NCI-H2171 (cell line): Measurements from ENCODE around the gene SRPRB.
"Not testable (repeated sequence)": the region's sequence is repeated elsewhere in the genome, so short reads cannot be mapped to it uniquely, and the experiment has no call there.

Experiments
- DNase-seq: peaks from one replicate; lab custom pipeline; 2025; lab: John Stamatoyannopoulos, UW

The SRPRB gene

DNA sequence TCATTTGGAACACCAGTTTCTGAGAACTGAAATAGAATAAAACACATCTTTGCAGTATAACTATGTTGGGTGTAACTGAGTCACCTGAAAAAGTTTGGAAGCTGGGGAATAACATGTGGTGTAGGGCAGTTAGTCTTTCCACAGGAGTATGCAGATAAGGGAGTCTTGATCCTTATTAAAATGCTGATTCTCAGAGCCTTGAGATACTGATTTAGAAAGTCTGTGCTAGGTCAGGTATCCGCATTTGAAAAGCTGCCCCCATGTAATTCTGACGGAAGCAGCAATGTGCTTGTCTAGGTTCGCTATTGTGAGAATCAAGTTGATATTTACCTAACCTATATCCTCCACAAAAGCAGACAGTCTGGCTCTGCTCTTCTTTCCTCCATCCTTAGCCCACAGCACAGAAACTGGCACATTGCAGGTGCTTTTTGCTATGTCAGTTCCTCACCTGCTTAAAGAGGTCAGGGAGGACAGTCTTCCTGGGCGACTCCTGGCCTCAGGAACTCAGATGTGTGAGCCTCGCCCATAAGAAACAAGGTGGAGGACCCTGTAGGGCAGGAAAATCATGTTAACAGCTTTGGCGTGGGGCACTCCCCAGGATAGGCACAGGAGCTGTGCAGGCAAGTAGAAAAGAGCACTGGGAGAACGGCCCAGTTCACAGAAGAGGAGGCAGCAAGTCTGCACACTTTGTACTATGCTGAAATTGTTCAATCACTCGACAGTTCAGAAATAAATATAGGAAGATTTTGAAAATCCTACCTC lies 27.6 kb upstream of the SRPRB start:
- no peak for DNase-seq

DNA sequence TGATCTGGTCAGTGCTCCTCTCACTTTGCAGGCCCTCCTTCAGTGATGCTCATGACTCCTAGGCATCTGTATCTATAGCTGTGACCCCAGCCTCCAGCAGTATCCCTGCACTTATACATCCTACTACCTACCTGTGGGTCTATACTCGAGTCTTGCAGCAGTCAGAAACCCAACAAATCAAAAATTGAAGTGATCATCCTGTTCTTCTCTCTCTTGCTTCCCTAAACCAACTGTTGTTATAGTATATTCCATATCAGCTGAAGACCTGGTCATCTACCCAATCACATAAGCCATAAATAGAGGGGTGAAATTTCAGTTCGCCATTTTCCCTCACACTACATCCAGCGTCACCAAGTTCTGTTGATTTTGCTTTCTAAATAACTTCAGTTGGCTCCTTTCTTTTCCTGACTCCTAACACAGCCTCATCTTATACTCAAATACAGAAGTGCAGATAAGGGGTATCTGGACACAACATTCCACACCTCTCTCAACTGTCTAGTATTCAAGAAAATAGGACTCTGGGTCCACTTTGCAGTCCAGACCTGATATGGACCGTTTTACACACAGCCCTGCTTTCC lies 25.9 kb upstream of the SRPRB start:
- no peak for DNase-seq

DNA sequence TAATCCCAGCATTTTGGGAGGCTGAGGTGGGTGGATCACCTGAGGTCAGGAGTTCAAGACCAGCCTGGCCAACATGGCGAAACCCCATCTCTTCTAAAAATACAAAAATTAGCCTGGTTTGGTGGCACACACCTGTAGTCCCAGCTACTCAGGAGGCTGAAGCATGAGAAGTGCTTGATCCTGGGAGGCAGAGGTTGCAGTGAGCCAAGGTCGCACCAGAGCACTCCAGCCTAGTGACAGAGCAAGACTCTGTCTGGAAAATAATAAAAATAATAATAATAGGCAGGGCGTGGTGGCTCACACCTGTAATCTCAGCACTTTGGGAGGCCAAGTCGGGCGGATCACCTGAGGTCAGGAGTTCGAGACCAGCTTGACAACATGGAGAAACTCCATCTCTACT lies 24.9 kb upstream of the SRPRB start:
- not testable (repeated sequence) for DNase-seq

DNA sequence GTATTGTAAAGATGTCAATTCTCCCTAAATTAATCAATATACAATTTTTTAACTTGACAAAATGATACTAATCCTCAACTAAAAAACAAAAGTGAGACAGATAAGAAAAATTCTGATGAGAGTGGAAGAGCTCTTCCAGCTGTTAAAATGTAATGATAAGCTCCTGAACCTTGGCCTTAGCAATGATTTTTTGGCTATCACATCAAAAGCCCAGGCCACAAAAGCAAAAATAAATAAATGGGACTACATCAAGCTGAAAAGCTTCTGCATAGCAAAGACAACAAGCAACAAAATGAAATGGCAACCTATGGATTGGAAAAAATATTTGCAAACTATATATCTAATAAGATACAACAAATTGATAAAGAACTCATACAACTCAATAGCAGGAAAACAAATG lies 24.0 kb upstream of the SRPRB start:
- DNase-seq: no peak

DNA sequence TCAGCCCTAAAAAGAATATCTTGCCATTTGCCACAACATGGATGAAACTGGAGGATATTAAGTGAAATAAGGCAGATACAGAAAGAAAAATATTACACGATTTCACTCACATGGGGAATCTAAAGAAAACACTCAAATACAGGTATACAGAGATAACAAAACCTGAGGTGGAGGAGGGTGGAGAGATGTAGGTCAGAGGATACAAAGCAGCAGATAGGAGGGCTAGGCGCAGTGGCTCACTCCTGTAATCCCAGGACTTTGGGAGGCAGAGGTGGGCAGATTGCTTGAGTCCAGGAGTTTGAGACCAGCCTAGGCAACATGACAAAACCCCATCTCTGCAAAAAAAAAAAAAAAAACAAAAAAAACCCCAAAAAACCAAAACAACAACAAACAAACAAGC lies 23.2 kb upstream of the SRPRB start:
- no peak for DNase-seq

DNA sequence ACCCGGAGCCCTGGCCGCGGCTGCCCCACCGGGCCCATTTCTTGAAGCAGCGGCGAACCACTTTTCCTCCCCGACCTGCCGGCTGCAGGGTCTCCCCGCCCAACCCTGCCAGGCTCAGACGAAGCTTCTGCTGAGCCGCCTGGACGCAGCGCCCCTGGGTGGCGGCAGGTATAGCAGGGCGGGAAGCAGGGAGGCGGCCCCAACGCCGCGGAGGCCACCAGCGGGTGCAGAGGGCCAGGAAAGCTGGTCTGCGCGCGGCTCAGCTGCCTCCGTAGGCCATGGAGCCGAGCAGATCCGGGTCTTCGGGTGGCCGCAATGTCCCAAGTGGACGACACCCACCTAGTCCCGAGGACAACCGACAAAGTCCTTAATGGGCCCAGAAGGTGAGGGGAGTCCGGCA lies 21.9 kb upstream of the SRPRB start:
- DNase-seq: no peak

DNA sequence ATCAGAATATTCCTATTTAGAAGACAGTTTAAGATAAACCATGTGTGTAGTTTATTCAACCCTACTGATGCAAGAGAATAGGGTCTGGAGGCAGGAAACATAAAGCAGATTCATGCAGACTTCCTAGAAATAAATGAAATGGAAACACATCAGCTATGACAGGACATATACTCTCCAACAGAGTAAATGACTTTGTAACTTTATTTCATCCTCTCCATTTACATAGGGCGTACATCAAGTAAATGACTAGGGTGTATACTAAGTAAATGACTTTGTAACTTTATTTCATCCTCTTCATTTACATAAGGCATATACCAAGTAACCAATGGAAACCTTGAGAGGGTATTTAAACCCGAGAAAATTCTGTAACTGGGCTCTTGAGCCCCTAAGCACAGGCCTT lies 17.6 kb upstream of the SRPRB start:
- DNase-seq: no peak

DNA sequence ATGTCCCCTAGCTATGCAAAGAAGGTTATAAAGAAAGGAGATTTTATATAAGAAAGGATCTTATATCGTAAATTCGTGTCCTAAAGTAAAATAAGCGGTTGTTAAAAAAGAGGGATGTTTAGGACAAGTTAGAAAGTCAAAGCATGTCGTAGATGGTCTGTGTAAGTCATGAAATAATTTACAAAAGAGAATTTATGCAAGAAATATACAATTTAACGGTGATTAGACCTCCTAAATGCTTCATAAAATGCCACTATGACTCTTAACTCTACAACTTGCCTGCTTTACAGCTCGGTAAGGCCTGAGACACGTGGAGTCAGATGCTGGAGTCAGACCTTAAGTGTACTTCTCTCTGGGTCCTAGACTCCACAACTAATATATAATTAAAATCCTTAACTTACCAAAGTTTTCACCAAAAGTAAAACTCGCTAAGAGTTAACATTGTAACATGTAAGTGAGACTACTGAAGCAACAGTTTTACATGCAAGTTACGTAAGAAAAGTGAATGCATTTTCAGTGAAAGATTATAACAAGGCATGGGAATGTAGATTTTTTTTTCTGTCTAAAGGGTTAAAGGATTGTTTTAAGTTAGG lies 13.3 kb upstream of the SRPRB start:
- DNase-seq: peak; percentile 2

DNA sequence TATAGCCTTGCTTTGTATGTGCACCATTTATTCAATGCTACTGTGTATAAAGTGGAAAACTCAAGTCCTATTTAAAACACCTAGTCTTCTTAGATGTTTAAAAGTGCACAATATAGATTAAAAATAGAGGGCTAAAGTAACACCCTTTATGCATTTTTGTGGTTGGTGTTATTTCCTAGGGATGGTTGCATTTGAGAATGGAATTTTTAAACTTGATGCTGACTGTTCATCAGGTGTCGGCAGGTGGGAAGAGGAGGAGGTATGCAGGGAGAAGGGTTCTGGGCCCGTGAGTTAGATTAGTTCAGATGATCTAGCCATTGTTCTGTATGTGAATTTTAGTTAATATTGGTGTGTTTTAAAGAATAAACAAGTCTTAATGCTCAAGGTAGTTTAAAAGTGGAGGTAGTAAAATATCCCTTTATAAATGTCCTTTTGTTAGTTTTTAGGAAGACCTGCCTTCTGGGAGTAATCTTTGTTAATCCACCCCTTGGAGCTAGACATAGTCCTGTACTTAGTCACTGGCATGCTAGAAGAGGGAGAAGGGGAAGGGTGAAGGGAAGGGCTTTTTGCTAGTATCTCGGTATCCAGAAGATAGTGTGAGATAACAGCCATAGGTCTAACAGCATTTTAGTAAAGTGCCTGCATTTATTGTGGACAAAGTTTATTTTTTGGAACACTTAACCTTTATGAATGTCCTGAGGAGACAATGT lies 8.1 kb upstream of the SRPRB start:
- DNase-seq: no peak

DNA sequence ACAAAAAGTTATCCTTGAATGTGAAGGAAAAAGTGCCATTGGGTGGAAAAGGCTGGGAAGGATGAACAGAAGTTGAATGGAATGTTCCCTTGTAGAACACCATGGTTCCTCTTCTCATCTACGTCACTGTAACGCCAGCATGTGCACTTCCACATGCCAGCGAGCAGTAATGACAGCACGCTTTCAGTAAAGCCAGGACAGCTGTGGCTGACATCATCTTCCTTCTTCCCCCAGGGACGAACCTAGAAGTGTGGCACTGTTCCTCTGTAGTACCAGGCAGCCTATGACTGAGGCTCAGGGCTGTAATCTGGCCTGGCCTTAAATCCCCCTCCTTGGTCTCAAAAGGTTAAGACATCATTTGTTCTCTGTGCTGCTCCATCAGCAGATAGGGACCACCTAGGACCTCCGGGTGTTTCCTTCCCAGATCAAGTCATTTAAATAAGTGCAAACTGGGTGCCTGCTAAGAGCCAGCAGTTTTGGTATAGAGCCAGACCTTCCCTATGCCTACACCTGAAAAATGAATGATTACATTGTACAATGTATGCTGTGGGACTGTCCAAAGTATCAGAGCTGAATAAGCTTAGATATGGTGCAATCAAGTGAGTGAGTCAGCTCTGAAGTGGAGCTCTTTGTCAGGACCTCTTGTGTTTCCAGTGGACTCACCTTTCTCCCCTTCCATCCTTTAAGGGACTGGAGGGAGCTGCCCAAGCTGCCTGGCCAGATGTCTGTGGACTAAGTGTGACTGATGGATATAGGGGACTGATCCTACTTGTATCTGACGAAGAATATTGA lies 5.6 kb upstream of the SRPRB start:
- no peak for DNase-seq

DNA sequence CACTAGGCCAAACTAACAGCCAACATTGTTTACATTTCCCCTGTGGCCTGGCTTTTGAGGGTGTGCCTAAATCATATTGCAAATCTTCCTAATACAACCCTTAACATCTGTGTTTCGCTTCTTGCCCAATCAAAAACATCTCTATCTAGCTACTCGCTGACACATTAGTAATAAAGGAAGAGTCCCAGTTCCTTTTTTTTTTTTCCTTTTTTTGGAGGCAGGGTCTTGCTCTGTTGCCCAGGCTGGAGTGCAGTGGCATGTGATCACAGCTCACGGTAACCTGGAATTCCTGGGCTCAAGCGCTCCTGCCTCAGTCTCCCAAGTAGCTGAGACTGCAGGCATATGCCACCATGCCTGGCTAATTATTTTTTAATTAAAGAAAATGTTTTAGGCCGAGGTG lies 2.1 kb upstream of the SRPRB start:
- no peak for DNase-seq

DNA sequence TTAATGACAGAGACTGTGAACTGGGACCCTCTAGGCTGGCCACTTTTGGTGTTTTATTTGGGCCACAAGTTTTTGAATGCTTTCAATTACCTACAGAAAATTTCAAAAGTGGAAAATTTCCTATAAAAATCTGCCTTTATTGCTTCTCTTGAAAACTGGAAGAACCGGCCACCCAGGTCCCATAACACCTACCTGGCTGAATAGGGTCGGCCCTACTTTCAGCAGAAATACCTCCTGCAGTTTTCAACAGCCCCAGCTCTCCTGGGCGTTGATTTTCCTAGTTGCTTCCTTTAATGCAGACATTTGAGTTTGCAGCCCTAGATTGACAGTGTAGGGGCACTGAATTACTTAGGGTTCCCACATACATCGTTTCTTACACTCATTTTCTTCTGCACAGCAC lies 719 bp upstream of the SRPRB start:
- no peak for DNase-seq

DNA sequence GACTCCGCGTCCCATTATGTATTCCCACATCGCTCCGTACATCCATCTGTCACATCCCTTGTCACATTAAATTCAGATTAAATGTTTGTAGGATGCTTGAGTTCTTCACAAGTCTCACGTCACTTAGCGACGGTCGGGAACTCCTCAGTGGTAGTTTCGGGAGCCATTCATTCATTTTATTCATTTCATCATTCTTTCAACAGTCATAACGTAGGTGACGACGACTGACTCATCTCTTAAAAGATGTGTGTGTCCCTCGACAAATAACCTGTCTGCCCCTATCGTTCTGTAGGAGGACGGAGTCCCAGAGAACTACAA lies 272 bp upstream of the SRPRB start:
- no peak for DNase-seq

DNA sequence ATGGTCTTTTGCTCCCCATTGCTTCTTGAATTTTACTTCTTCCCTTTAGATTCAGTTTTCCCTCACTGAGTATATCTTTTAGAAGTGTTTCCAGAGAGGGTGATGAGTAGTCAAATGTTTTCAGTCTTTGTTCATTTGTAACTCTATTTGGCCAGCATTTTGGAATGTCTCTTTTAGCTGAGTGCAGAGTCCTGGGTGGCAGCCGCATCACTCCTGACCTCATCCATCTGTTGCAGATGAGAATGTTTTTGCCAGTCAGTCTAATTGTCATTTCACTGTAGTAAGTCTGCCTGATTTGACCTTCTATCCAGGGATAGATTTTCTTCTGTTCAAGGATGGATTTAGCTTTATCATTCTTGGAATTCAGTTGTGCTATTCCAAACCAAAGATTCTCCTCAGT lies 7.3 kb downstream of the SRPRB start:
- DNase-seq: no peak

DNA sequence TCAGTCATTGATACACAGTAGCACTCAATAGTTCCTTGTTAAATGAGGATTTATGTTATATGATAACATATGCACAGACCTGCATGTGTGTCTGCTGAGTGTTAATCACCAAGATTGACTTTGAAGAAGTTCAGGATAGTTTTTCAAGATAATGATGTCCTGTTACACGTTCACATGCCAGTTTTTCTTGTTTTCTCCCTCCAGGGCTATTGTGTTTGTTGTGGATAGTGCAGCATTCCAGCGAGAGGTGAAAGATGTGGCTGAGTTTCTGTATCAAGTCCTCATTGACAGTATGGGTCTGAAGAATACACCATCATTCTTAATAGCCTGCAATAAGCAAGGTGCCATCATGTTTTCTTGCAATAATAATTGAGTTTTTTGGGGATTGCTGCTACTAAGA lies 9.8 kb downstream of the SRPRB start:
- no peak for DNase-seq

DNA sequence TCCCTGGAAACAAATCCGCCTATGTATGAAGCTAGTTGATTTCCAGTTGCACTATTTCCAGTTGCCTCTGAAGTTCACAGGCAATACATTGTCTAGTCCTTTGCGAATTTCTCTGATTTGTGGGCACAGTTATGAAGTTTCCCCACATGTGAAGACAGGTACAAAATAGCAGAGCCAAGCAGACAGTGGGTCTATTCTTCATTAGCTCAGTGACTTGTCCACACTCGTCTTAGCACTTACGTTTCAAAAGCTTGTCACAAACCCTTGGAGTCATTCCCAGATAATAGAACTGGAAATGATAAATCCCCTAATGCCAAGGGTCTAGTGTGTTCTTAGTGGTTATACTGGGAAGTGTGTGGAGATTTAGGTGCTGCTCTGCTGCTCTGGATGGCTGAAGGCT lies 14.5 kb downstream of the SRPRB start:
- no peak for DNase-seq

DNA sequence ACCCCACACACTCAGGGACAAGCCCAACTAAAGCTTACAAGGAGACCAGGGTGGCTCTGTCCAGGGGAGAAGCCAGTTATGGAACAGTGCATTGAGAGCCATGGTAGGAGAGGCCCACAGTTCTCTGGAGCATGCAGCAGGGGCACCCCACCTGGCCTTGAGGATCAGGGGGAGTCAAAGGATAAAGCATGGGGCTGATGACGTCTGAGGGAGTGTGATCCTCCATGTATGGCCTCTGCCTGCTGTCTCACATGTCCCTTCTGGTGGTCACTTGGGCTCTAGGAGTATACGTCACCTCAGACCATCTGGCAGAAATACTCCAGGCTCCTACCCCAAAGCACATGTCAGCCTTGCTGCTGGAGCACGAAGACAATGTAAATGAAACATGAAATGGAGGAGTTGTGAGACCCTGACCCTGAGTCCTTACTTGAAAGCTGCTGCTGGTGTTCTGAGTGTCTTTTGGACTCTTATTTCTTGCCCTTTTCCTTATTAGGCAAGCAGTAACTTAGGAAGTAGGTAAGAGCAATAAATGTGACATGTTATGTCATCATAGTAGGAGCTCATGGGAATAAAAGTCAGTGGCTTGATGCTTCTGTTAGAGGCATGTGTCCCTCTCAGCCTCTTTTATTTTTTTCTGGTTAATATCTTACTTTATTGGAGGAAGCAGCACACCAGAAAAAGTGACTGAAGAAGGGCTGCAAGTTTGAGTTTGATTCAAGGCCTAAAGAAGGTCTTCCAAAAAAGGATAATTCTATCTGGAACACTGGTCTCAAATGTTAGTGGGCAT lies 15.5 kb downstream of the SRPRB start:
- no peak for DNase-seq

DNA sequence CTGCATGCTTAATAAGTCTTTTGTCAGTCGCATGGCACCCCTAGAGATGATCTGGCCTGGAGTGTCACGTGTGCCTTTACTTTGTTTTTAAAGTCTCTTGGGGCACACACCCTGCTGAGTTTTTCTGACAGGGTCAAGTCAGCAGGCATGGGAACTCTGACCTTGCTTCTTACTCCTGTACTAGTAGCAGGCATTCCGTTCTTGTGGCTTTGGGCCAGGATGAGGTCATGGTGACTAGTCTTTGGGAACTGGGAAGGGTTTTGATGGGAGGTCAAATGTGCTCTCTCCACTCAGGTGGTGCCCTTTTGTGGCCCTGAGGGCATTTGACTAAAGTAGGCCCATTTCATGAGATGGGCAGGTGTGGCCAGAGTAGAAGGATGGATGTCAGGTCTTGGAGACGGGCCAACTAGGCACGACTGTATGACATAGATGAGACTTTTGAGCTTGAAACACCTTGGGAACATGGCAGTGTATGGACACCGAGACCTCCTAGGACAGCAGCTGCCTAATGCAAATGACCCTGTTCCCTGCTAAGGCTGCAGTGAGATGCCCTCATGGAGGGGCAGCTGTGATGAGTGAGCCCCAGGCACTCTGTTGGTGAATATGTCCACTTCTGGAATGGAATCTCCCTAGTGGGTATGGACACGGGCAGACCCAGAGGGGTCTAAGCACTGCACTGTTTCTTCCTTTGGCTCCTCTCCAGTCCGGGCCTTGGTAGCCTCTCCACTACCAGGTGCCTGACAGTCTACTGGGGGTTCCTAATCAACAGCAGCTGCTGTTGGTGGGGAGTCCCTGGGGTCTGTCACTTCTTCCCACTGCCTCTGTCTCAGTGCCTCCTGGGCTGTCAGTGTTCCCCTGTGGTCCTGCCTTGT lies 16.4 kb downstream of the SRPRB start:
- no peak for DNase-seq

DNA sequence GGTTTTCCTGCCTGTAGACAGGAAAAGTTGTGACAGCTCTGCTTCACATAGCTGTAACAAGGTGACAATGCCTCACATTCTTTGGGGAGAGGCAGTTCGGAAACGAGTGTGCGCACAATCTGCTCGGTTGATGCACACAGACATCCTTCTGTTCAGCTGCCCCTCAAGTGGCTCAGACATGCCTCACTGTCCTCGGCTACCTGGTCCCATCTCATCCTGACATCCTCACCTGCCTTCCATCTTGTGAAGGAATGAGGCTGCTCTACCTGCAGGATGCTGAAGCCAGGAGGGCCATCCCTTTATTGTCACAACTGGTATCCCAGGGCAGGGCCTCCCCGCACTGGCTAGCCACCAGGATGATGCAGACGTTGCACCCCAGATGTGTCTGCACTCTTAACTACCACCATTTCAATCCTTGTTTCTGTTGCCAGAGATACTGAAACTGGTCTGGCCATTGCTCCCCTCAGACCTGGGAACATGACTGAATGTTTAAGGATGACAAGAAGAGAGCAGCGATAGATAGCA lies 19.4 kb downstream of the SRPRB start:
- DNase-seq: no peak

DNA sequence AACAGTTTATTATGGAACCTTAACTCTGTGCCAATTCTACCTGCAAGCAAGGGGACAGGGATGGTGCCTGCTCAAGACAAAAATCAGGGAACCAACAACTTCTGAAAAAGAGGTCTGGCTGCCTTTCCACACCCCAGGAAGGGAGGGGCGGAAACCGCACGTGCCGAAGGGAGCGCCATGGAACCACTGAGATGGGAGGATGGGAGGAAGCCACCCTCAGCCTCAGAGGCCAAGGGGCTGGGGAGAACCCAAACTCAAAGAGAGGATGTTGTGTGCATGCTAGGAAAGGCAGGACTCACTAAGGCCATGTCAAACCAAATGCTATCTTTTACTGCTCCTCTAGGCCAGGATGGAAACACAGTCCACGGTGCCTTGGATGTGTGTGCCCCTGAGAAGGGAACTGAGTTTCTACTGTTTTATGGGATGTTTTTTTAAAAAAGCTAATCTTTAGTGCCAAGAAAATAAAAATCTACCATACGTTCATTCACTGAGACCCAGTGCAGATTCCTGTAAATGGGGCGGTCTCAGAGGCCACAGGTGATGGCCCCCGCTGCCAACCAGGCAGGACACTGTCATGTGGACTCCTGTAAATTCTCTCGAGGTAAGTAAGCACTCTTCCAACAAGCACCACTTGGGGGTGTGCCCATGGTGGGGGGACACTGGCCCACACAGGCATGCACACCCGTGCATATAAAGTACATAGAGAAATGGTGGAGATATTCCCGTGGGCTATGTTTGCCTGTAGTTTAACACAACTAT lies 20.5 kb downstream of the SRPRB start:
- no peak for DNase-seq
